ENCODE measurements around the gene SETBP1.
A peak's percentile ranks its signal among the peaks of the same experiment; 100 is the strongest.

The SETBP1 gene

DNA sequence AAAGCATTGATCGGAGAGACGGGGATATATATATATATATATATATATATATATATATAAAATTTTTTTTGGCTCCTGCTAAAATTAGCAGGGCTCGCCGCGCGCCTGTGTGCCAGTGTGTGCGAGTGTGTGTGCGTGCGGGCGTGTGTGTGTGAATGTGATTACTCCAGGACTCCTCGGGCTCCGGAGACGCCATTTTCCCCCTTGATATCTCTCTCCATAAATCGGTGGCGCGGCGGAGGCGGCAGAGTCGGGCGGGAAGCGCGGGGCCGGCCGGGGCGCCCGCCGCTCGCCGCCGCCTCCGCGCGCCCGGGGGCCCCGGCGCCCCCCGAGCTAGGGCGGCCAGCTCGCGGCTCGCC lies 795 bp upstream of the SETBP1 start:
- peak; percentile 77 for DNase-seq

DNA sequence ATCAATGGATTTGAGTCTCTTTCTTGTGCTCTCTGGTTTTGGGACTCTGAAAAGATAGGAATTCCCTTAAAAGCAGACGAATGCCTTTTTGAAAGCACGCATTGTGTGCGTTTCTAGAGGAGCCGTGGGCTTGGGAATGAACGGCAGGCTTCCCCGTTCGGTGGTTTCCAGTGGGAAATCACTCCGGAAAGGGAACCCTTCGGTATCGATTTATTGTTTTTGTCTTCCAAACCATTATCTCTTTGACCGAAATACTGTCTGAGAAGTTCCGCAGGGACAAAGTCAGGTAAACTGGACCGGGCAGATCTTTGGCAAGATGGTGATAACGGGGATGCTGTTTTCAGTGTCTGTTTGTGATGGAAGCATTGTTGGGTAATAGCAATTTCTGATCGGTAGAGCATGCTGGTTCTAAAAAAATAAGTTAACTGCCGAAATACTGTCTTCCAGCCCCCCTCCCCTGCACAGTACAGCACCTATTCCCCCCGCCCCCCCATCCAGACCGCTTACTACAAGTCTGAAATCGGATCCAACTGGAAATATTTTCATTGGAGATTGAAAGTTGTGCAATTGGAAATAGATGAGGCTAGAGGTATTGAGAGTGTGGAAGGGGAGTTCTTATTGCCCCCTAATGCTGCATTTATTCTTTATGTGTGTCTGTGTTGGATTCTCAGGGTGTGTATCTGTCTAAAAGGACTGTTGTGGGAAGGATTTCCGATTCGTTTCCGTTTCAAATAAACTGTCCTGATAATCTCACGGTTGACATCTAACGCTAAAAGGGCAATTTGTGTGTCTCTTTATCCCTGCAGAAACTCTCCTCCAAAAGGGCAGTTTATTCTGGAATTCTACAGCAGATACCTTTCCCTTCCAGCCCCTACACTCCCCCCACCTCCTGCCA lies 635 bp downstream of the SETBP1 start:
- DNase-seq = peak; percentile 72

DNA sequence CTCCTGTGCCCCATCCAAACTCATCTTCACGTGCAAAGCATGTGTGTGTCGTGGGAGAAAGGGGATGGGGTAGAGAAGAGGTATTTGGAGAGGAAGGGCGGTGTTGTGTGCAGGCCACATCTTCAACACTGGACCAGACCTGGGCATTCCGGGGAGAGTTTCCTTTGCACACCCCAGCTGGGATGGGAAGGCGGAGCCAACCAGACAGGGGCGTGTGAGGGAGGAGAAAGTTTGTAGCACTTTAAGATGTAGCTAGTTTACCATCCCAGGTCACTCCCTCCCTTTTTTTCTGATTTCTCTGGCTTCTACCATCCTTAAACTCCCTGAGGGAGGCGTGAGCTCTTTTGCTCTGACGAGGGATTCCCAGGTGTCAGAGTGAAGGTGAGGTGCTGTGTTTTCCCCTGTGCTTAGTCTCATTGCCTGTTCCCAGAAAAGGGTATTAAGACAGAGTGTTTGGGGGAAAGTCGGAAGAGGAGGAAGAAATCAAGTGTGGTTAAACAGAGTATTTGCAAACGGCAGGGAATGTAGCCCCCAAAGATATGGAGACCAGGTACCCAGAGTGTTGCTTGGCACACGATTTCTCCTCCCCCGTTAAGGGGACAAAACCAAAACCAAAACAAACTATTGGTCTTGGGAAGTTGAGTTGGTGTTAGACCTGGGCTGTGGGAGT lies 1.6 kb downstream of the SETBP1 start:
- DNase-seq = peak; percentile 58

DNA sequence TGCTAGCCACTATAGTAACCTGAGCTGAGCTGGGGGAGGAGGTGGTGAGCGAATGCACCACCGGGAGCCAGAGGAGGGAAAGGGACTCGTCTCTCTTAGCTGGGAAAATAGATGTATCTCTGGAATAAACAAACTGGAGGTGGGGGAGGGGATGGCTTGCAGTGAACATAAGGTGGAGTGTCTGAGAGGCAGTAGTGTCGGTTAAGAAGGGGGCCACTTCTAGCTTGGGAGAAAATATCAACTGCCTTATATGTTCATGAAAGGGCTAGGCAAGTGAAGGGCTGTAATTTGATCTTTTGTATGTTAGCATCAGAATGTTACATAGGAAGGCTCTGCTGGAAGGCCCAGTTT lies 2.2 kb downstream of the SETBP1 start:
- peak; percentile 54 for DNase-seq

DNA sequence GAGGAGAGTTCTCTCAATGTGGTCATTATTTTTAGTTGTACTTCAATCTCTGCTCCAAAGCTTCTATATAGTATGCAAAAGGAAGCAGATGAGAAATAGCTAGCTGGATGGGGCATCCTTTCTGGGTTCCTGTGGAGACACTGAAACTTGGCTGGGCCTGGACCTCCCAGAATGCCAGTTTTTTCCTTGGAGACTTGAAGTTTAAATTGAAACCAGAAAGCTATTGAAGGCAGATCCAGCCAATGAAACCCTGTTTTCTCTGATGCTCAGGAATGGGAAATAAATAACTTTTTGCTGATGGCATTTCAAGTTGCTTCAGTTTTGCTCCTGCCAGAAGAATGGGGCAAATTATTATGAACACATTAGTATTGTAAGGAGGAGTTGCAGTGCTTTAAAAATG lies 2.9 kb downstream of the SETBP1 start:
- DNase-seq = no peak

DNA sequence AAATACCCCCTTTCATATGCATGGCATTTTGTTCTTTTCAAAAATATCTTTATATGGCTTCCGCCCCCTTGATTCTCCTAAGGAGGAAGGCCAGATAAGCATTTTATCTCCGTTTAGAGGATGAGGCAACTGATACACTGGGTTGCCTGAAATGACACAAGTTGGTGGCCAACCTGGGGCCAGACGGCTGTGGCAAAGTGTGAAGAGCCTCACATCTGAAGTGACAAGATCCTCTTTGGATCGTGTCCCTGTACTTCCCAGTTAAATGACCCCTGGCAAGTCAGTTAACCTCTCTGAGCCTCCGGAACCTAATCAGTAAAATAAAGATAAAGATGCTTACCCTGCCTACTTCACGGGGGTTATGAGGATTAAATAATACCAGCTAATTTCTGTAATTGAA lies 4.6 kb downstream of the SETBP1 start:
- DNase-seq = no peak

DNA sequence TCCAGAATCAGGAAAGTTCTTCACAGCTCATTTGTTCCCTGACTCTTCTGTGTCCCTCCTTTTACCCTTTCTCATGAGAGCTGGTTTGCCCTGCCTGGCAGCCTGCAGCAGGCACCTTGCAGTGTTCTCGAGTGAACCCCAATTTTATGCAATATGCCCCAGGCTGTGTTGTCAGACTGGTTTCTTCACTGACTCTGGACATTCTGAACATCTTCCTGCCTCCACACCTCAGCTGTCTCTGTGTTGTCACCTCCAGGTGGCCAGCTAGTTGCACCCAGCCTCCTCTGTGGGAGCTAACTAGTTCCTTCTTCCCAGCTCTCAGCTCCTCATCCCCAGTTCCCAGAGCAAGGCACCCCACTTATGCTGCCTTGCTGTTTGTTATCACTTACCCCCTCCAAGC lies 5.5 kb downstream of the SETBP1 start:
- DNase-seq = no peak

DNA sequence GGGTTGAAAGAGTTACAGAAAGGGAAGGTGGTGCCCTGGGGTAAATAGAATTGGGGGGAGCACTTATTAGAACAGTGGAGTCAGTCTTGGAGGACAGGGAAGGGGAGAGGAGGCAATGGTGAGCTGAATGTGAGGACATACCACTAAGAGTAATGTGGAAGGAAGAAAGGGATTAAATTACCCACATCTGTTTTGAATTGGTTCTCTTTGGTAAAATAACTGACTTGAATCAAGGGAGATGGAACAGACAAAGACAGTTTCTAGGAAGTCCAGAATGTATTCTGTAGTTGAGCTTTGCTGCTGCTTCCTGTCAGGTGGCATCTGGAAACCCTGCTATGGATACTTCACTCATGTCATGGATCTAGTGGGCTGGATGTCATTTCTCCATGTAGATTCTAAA lies 6.7 kb downstream of the SETBP1 start:
- DNase-seq = no peak

DNA sequence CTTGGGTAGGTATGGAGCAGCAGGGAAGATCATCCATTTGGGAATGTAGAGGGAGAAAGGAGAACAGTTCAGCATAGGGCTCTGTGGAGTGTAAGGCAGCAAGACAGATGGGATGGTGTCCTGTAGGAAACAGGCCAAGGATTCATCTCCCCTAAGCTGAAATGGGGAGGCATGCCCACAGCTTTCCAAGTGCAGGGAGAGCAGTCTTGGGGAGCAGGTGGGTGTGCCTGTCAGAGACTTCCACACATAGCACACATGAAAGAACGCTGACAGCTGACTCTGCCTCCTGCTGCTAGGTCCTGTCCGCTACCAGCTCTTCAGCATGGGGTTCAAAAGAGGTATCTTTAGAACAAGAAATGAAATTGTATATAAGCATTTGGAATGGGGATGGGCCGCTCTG lies 9.0 kb downstream of the SETBP1 start:
- no peak for DNase-seq

DNA sequence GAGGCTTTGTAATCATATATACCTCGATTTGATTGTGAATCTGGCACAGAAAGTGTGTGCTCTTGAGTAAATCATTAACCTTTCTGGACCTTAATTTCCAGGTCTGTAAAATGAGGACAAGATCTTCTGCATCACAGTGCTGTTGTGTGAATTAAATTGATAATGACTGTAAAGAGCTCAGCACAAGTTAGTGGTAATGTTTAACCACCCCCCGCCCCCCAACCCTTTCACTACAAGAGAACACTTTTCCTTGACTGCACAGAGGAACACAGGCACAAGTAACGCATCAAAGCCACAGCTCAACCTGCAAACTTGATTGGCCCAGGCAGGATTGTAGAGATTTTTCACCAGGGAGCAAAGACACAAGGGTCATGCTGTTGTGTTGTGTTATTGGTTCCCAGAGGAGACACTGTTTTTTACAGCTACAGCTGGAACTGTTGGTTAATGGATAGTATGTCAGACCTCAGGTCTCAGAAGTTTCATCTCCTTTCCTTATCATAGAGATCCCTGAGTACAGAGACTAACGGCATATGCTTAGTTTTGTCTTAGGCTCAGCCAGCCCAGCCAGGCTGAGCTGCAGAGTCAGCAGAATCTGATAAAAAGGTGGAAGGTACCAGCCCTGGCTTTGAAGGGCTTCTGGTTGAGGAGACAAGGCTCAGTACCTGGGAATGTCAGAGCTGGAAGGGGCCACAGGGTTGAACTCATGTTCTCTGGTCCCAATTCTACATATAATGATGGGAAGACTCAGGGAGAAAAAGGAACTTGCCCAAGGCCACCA lies 10.6 kb downstream of the SETBP1 start:
- DNase-seq = no peak

DNA sequence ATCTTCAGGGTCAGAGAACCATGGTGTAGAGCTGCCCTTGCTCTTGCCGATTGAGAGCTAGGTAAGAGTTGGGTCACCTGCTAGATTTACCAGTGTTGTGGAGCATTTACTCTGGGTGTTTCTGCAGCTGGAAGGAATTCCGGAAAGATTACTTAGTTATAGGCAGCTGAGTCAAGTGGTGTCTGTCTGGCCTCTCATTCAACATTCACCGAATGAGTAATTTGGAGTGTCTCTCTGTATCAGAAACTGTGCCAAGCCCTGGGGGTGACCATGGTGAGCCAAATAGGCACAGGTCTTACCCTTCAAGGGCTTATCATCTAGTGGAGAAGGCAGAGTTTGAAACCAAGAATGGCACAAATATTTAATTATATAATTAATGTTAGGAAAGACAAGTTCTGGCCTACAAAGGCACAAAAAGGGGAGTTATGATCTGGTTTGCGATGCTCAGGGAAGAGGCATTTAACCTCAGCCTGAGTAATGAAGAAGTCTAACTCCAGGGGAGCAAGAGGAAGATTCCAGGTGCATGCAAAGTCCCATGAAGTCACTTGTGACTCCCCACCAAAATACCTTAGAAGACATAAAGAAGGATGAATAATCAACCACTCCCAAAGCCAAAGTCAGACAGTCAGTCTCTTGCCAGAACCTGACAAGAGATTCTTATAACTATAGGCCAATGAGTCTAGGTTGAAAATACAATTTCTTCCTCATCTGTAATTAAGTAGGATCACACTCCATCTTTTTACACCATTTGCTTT lies 12.5 kb downstream of the SETBP1 start:
- DNase-seq = no peak

DNA sequence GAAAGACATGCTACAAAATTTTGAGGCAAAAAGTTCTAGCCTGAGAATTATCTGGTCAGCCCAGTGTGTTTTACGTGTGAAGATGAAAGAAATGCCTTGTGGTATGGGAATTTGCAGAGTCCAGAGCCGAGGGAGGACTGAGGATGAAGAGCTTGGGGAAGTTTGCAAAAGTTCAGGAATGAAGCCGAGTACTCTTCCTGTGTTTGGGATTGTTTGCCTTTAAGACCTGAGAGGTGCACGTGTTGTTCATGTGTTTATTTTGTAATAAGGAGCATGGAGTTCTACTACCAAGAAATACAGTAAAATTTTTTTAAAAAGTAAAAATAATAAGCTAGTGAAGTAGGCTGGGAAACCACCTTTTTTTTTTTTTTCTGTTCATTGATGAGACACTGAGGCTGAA lies 14.8 kb downstream of the SETBP1 start:
- no peak for DNase-seq

DNA sequence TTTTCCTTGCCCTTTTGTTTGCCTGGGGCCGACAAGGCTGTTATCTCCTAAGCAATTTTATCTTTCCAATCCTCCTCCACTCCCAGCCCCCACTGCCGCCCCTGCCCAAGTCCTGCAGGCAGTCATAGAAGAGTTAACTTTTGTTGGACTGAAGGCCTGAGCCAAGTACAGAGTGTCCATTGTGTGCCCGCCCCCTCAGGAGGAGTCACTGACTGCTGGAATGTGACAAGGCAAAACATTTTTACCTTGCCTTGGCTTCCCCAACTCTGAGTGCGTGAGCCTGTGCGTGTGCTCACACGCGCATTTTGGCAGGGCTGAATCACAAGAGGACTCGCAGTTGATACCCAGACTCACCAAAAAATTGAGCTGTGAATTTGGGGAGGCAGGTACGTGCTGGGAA lies 16.2 kb downstream of the SETBP1 start:
- no peak for DNase-seq

DNA sequence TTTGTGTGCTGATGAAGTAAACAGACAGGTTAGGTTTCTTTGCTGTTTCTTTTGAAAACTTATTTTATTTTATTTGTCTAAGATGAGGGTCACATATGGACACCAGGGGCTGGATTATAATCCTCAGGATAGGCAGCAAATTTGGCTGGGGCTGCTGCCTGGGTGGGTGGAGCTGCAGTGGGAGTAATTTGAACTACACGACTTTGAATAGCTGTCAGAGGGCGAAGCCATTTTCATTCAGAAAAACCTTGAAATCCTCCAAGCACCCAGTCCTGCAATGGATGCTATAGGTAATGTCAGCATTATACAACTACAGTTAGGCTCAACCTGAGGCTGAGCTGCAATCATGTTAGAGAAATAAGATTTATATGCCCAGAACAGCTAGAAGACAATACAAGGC lies 16.6 kb downstream of the SETBP1 start:
- no peak for DNase-seq

DNA sequence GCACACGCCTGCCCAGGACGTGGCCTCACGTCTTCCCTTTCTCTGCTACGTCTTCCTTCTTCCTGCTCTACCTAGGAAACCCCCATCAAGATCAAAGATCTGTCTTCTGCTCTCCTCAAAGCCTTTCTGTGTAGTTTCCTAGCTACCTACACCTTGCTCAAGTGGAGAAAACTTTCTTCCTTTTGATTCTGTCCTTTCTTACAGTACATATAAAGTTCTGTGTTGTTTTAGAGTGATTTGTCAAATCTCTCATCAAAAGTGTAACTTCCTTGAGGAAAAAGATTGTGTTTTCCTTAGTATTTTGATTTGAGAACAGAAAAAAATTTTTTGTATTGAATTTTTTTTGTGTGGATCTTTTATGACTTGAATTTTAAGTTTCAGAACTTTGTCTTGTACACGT lies 17.8 kb downstream of the SETBP1 start:
- no peak for DNase-seq

DNA sequence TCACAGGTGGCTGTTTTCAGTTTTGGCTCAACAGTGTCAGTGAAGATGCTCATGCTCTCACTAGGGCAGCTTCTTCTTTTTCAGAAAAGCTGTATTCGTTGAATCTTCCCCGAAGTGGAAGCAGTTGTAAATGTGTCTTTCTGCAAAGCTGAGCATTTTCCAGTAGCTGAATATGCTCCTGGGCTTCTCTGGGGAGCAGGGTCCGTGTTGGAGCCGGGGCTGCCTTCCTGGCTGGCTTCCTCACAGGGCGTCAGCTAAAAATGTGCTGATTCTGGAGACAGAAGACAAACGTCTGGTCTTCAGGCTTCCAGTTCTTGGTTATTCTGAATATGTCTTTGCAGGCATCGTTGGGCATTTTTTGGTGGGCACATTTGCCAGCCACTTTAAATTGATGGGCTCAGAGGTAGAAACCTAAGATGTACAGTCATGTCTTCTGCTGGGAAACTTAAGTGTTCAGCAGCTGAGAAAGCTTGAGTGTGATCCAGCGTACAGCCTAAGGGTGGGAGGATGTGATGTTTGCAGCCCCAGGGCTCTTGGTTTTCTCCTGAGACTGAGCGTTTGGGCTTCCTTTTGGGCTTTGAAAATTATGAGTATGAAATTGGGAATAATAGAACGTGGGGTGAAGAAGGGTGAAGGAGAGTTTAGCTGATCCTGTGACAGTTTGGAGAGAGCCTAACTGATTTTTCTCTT lies 19.0 kb downstream of the SETBP1 start:
- no peak for DNase-seq

DNA sequence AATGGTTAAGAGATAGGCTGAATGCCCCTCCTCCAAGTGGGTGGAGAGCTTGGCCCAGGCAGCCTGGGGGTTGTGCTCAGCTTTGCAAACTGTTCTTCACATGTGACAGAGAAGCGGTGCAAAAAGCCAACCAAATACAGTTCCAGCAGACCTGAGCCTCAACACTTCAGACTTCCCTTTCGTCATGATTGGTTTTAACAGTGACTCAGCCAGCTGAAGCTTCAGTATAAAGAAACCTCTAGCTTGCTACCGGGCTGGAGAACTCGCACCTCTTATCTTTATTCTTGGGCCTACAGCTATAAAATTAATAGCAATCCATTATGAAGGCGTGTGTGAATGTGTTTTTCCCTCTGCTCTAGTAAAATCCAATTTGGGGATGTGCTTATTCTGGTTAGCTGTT lies 20.0 kb downstream of the SETBP1 start:
- no peak for DNase-seq

DNA sequence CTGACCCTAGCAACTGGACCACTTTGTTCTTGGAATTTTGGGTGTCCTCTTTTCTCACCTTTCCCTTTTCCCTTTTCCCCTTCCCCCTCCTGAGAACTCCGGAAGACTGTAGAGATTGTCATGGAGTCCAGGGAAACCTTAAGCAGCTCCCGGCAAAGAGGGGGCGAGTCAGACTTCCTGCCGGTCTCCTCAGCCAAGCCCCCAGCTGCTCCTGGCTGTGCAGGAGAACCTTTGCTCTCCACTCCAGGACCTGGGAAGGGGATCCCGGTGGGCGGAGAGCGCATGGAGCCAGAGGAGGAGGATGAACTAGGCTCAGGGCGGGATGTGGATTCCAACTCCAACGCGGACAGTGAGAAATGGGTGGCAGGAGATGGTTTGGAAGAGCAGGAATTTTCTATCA lies 20.5 kb downstream of the SETBP1 start:
- DNase-seq = no peak

DNA sequence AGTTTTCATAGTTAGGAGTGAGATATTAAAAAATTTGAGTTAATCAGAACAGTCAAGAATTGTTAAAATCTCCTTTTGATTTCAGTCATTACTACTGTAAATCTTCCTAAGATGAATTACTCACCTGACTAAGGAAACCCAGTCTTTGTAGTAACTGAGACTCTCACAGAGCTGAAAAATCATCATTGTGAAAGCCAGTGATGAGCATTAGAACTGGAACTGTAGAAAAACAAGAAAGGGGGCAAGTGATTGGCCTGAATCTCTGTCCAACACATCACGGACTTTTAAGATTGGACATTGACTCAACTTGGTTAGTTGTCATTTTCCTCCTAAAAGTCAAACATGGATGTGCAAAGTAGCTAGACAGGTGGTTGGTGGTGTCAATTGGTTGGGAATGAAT lies 21.9 kb downstream of the SETBP1 start:
- no peak for DNase-seq

DNA sequence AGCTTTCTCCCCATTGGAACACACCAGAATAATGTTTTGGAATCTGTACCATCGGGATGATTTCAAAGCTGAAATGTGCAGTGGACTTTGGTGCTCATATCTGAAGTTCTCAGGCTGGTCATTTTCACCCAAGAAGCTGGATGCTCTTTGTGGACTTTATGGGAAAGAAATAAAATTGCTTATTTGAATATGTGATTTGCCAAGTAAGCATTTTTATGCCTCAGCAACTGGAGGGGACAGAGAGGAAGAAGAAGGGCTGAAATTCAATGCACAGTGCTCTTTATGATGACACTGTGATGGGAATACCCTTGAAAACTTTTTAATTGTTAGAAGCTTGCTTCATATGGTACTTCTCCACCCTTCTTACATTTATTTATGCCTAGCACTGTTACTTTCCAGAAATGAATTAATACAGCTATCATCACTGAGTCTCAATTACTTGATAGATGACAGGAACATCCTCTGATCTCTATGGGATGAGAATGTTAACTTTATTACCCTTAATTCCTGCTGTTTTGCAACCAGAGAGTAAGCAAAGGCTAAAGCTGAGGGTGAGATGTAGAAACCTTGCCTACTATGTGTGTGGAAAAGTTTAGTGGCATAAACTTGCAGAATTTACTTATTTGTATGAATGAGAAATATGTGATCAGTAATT lies 23.6 kb downstream of the SETBP1 start:
- DNase-seq = no peak

DNA sequence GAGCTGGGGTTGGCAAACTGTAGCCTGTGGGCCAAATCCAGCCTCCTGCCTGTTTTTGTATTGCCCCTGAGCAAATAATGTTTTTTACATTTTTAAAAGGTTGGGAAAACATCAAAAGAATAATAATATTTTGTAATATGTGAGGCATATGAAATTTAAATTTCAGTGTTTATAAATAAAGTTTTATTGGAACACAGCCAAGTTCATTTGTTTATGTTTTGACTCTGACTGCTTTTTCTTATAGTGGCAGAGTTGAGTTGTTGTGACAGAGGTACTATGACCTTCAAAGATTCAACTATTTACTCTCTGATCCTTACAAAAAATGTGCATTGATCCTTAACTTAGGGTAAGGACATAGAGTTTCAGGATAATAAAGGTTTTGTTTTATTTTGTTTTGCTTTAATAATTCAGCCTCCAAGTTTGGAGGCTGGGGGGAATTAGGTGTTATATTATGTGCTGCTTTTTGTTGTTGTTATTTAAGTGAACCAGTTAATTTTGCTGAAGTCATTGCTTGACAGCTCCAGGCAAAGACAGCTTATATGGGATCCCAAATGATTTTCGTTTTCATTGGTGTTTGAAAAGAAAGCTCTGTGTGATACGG lies 24.5 kb downstream of the SETBP1 start:
- no peak for DNase-seq

Measured in right forelimb (tissue), 1 donor.